Measurements from ENCODE around the gene KBTBD8.

GRCh38 chr3:66949898-66950297 is 48.2 kb upstream of the KBTBD8 start:
- TF ChIP-seq CTCF (IDR thresholded peaks at IDR 0.05): no peak
- no peak for TF ChIP-seq POLR2A (IDR thresholded peaks at IDR 0.05)

All from testis (tissue), 2 donors.